GM18951 (cell line): Measurements from ENCODE around the gene ZNF750.

Experiments
- POLR2A ChIP-seq: IDR thresholded peaks from 4 replicates; pipeline ENCODE4 v1.6.1; 2011; ENCODE audit warnings: mild to moderate bottlenecking; ENCODE audit not compliant: insufficient read length, insufficient read depth; ENCODE audit errors: extremely low read depth
- in situ Hi-C: fragments of 300-500 bp; cut with MboI; formaldehyde crosslinking; loops from one replicate; pipeline ENCODE4 v1.12.0; 2022; ENCODE audit warnings: low sequenced_read_pairs, mixed read lengths, inconsistent platforms; ENCODE audit not compliant: unreplicated experiment

The ZNF750 gene

DNA sequence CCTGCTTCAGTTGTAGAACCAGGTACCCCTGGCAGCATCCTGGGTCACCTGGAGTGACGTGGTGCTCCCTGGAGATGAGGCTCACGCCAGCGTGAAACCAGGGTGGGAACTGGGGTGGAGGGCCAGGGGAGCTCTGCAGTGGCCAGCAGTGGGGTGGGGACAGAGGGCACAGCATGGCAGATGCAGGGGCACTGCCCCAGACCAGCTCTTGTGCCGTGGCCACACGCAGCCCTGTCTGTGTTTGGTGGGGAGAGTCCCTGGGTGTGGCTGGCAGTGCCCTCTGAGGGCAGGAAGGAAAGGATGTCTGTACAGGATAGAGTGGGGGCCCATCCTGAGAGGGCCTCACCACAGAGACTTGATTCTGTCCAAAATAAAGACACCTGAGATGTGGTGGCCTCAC, 24.5 kb downstream of the ZNF750 start:
- in situ Hi-C loops, result no loop called here

DNA sequence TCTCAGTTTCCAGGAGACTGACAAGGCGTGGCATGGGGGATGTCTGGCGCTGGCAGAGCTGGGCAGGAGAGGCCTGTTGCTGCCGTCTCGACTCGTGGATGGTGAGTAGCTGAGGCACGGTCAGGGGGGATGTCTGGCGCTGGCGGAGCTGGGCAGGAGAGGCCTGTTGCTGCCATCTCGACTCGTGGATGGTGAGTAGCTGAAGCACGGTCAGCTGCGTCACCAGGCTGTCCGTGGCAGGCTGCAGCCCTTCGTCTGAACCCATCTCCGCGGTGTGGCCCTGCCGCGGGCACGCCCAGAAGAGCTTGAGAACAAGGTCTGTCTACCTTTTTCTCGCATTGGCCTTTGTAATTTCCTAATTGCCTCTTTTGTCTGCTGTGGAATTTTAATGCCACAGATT, 25.0 kb downstream of the ZNF750 start:
- no peak for TF ChIP-seq POLR2A
- in situ Hi-C loops, result no loop called here

More for the DNA sequence above, 24.5 kb downstream of the ZNF750 start:
- TF ChIP-seq POLR2A, result no peak

DNA sequence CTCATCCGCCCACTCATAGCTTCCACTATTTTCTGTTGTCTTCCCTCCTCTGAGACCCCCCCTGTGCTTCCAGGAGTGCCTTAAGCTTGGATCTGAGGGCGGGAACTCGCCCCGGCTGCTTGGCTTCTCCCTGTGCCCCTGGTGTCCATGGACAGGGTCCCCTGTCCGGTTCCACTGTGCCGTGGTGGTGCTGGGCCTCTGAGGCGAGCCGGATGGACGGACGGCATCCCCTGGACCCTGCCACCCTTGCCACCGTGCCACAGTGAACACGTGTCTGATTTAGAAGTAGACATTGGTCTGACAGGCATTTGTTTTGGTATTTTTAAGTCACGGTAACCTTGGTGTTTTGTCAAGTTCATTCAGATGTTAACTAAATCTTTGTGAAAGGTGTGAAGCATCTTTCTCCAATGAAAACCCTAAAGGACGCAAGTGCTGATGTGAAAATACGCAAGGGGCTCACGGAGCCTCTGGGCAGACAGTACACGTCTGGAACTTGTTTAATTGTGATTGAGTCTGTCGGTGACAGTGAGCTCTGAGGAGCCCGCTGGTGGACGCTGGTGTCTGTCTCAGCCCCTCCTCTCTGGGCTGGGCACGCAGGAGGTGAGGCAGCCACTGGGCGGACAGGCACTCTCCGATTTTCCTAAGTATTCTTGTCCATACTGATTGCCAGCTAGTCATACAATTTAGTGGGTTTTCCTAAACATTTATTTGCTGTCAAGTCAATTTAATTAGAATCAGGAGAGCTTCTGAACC, 26.3 kb downstream of the ZNF750 start:
- in situ Hi-C loops, result no loop called here
- TF ChIP-seq POLR2A, result no peak

DNA sequence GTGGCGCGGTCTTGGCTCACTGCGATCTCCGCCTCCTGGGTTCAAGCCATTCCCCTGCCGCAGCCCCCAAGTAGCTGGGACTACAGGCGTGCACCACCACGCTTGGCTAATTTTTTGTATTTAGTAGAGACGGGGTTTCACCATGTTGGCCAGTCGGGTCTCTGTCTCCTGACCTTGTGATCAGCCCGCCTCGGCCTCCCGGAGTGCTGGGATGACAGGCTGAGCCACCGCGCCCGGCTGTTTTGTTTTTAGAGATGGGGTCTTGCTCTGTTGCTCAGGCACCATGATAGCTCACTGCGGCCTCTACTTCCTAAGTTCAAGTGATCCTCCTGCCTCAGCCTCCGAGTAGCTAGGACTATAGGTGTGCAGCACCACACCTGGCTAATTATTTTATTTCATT, 27.2 kb downstream of the ZNF750 start:
- in situ Hi-C loops, result no loop called here
- TF ChIP-seq POLR2A, result no peak

DNA sequence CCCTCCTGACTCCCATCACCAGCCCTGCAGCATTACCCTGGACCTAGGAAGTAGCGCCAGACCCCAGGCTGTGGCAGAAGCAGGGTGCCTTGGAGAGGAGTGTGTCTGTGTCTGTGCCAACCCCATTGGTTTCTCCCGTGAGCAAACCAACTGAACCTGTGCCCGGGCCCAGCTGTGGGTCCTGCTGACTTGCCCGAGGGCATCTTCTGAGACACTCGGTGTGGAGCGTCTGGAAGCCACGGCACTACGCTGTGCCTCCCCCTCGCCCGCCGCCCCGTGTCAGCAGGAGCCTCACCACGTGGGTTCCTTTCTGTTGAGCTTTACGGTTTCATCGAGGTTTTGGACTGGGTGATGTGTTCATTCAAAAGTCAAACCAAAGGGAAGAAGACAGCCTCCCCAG, 27.8 kb downstream of the ZNF750 start:
- TF ChIP-seq POLR2A, result no peak
- in situ Hi-C loops, result no loop called here

DNA sequence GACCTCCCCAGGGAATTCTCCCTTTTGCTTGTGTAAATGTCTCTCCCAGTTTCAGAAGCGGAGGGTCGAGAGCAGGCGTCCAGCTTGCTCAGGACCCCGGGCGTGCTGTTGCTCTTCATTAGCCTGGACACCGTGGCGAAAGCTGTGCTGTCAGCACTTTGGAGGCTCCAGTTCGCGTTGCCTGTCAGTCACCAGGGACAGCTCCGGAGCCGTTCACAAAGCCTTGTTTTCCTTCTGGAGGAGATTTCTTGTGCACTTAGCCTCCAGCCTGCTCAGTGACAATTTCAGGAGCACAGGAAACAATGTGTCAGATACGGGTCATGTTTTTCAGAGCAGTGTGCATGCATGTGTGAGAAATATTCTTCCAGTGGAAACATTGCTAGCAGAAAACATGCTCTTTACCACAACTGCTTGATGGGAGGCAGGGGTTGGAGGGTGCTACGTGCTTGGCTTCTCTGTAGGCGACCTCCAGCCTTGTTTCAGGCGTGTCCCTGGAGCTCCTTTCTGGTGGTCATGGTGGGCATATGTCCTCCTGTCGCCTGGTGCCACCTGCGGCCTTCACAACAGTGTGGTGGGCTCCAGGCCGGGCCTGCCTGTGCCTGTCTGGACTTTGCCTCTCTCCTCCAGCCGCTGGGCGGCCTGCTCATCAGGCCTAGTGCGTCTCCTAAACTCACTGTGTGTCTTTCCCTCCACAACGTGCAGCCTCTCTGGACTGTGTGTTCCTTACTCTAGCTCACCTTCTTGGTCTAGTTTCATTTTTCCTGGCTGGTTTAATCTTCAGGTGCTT, 29.0 kb downstream of the ZNF750 start:
- in situ Hi-C loops, result no loop called here
- TF ChIP-seq POLR2A, result no peak

DNA sequence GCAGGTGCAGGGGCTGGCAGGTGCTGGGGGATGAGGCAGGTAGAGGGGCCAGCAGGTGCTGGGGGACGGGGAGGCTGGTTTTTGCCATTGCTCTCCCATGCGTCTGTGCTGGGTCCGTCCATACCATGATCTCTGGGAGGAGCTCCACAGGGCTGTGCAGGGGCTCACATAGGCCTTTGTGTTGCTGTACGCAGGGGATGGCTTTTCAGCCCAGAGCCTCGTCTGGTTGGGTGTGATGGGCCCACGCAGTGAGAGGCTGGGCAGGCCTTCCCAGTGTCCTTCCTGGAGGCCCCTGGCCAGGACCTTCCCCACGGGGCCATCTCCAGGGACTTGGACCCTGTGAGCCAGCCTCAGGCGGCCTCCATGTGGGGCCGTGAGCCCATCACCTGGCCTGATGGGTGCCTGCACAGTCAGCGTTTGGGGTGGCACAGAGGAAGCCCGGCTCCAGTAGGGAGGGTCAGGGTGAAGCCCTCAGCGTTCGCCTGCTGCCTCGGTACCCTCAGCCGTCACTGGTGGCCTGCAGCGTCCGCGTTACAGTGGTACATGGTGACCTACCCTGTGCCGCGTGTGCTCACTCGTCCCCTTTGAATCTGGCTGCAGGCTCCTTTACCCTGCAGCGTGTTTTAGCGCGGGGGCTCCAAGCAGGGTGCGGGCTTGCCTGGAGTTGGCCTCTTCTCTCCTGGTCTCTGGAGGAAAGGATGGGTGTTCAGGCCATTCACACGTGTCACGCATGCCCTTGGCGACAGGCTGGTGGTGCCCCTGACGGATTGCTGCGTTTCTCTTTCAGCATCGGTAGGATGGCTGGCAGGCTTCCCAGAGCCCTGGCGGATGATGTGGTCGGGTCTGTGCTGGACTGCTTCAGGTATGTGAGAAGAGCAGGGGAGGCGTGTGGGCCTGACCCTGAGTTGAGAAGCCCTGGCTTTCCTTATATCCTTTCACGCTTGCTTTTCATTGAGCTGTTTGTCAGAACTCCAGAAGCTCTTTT, 30.6 kb downstream of the ZNF750 start:
- no peak for TF ChIP-seq POLR2A
- in situ Hi-C loops, result no loop called here

DNA sequence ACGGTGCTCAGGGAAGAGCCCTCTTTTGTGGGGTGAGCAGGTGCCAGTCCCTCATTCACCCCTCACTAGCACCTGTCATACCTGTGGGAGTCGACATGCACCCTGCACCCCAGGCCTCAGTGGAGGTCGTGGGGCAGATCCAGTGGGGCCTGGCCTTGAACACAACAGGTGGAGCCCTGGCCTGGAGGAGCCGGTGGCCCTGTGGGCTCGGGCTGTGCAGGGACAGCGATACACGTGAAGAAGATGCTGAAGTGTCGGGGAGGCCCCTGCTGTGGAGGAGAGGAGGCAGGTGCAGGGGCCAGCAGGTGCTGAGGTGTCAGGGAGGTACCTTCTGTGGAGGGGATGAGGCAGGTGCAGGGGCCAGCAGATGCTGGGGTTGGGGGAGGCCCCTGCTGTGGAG, 31.8 kb downstream of the ZNF750 start:
- TF ChIP-seq POLR2A, result no peak
- in situ Hi-C loops, result no loop called here

DNA sequence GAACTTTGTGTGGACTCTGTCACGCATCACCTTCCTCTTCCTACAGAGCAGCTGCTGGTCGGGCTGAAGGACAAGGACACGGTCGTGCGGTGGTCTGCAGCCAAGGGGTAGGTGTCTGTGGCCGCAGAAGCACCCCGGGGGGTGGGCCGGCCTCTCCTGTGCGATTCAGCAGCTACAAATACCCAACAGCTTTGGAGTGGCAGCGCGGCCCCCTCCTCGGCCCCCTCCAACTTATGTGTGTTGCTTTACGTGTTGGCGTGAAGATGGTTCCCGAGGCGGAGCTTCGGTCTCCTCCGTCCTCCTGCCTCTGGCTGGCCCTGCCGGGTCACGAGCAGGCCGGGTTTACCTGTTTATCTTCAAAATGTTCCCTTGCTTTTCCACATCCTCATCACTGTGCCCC, 32.3 kb downstream of the ZNF750 start:
- no peak for TF ChIP-seq POLR2A
- in situ Hi-C loops, result no loop called here

DNA sequence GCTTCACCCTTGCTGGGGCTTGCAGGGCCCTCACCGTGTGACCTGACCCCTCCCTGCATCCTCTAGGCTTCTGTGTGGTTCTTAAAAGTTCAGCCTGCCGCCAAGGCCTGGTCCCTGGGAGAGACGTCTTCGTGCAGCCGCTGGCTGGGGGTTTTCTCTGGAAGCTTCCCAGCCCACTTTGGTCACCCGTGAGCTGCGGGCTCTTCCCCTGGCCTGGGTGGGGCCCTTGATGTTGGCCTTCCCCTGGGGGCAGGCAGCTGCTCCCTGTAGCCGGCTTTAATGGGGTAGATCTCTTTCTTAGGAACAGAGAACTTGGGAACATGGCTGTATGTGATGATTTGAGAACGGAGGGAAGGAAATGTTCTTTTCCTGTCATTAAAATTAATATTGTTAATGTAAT, 32.7 kb downstream of the ZNF750 start:
- in situ Hi-C loops, result no loop called here
- no peak for TF ChIP-seq POLR2A

DNA sequence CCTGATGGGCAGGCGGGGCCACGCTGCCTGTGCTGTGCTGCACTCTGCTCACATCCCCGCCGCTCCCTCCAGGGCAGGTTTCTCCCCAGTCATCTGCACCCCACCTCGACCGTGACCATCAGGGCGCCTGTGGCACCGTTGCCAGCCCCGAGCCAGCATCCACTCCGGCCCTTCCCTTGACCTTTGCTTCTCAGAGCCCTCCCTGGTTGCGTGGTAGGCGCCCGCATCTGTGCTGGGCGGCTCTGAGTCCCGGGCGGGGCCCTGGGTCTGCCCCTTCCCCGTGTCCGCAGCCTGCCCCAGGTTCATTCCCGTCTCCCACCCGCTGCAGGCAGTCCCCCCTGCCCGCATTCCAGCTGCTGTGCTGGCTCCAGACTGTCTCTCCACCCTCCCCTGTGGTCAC, 33.2 kb downstream of the ZNF750 start:
- in situ Hi-C loops, result no loop called here
- TF ChIP-seq POLR2A, result no peak

DNA sequence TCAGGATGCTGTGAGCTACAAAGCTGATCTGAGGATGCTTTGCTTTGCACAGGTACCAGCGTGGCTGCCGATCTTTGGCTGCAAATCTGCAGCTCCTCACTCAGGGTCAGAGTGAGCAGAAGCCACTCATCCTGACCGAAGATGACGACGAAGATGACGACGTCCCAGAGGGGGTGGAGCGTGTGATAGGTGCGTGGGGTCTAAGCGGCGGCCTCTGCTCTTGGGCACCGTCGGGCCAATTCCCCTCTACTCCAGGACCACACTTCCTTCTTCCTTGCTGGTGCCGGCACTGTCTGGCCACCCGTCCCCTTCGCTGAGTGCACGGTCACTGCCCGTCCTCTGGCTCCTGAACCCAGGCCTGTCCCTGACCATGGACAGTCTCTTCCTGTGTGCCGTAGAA, 34.0 kb downstream of the ZNF750 start:
- in situ Hi-C loops, result no loop called here

DNA sequence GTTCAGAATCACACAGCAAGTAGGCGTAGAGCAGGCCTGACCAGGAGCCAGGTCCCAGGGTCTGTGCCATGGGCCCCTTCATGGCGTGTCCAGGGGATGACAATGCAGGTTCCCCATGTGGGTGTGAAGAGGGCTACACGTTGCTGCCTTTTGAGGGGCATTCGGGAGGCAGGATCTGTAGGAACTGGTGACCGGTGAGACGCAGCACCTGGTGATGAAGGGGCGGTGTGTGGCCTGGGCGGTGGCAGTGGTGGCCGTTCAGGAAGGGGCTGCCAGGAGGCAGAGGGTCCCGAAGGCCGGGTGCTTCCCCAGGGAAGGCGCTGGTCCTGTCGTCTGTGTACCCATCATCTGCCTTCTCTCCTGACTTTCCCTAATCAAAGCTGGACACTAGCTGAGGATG, 34.6 kb downstream of the ZNF750 start:
- TF ChIP-seq POLR2A, result no peak

More for the DNA sequence above, 34.0 kb downstream of the ZNF750 start:
- no peak for TF ChIP-seq POLR2A

More for the DNA sequence above, 34.6 kb downstream of the ZNF750 start:
- in situ Hi-C loops, result no loop called here
